Testis (tissue), 2 donors: ENCODE results near the gene JSRP1.

Experiments
- CTCF ChIP-seq, 3 experiments: fragments of 450-650 bp in 2 of 3; fragments of 200-600 bp in 1 of 3; sonication (generic) in 1 of 3; IDR thresholded peaks; one replicate each; pipeline ENCODE4 v1.5.1; 2016 to 2019; ENCODE audit warnings: antibody characterized with exemption in 3 of 3, mild to moderate bottlenecking in 2 of 3, moderate library complexity in 1 of 3
- POLR2A ChIP-seq: fragments of 450-650 bp; IDR thresholded peaks from one replicate; pipeline ENCODE4 v1.6.1; 2017; ENCODE audit warnings: antibody characterized with exemption, mild to moderate bottlenecking, moderate library complexity

GRCh38 chr19:2244125-2244411, 12.1 kb downstream of the JSRP1 start:
- TF ChIP-seq POLR2A = no peak
- no peak for TF ChIP-seq CTCF (IDR thresholded peaks at IDR 0.05)
